Stomach smooth muscle (tissue), 2 donors: ENCODE measurements around the gene CHAF1A.

Experiments
- H3K27ac ChIP-seq: one replicate; pipeline ENCODE4 v1.7.0; 2013; ENCODE audit warnings: mild to moderate bottlenecking, low read length, inconsistent platforms
- H3K27me3 ChIP-seq, 2 donors: one replicate each; pipeline ENCODE4 v1.7.0; 2013; ENCODE audit warnings: low read length in 2 of 2; ENCODE audit not compliant: insufficient read depth in 2 of 2, control insufficient read depth in 1 of 2
- H3K36me3 ChIP-seq, 2 donors: one replicate each; pipeline ENCODE4 v1.7.0; 2013; ENCODE audit warnings: low read length in 2 of 2; ENCODE audit not compliant: control insufficient read depth in 2 of 2, insufficient read depth in 2 of 2
- H3K4me1 ChIP-seq: one replicate; pipeline ENCODE4 v1.7.0; 2013; ENCODE audit warnings: low read length; ENCODE audit not compliant: control insufficient read depth, insufficient read depth
- H3K4me3 ChIP-seq, 2 donors: one replicate each; pipeline ENCODE4 v1.7.0; 2013; ENCODE audit warnings: low read length in 2 of 2
- H3K9ac ChIP-seq, 2 donors: one replicate each; pipeline ENCODE4 v1.7.0; 2013; ENCODE audit warnings: low read length in 2 of 2, mild to moderate bottlenecking in 1 of 2
- H3K9me3 ChIP-seq, 2 donors: one replicate each; pipeline ENCODE4 v1.7.0; 2013; ENCODE audit warnings: low read length in 2 of 2; ENCODE audit not compliant: control insufficient read depth in 2 of 2
- donor health status: healthy.
- donor health status: Pancreatic carcinoma.

The CHAF1A gene

DNA sequence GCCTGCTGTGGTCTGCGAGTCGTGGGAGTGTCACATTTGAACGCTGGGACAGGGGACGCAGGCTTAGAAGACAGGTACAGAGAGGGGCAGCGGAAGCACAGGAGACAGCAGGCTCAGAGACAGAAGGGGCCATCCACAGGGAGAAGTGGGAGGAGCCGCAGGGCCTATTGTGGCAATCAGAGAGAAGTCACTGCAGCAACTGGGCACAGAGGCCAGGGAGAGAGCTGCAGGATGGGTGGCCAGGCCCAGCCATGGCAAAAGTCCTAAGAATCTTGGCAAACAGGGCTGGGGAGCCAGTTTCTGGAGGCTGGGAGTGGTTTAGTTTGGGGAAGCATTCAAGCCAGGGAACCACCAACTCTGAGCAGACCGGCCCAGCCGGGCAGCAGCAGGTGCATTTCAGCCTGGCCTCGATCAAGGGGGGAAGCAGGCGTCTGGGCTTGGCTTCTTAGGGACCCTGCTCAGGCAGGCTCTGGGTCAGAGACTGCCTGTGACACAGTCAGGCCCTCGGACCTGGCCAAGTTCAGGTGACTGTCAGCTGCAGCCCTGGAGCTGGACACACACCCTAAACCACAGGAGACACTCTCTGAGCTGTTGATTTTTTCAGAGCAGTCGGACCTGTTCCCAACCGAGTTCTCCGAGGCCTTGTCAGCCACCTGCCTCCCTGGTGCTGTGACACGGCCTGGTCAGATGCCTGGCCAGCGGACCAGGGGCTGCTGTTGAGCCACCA is 13.9 kb upstream of the CHAF1A start:
- H3K27ac ChIP-seq: no peak overlapping the region
- no peak overlapping the region for H3K4me3 ChIP-seq
- no peaks in the 10 kb centered on the region for H3K27me3 ChIP-seq
- peak overlapping the region in 1 of 2 donors; percentile 42 for H3K9ac ChIP-seq
- H3K4me1 ChIP-seq: peaks cover 40% of the 10 kb centered on the region
- no peaks in the 10 kb centered on the region for H3K9me3 ChIP-seq
- peaks cover 6 to 8% of the 10 kb centered on the region in 2 donors for H3K36me3 ChIP-seq

DNA sequence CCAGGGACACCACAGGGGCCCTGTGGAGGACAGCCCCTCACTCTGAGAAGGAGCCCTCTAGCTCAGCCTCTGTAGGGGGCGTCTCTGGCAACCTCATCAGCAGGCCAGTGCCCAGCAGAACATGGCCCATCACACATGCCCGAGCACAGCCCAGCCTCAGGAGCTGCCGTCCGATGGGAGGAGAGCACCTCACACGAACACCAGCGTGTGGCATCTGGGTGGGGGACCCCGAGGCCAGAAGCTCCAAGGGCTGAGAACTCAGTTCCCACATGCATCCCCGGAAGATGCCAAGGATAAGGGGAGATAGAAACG is 13.4 kb upstream of the CHAF1A start:
- Histone ChIP-seq H3K4me1 (peaks cover 42% of the 10 kb centered on the region), H3K36me3 (peaks cover 6% of the 10 kb centered on the region in 2 donors), H3K4me3 (no peak overlapping the region), H3K27me3 (no peaks in the 10 kb centered on the region), H3K9me3 (no peaks in the 10 kb centered on the region), H3K27ac (no peak overlapping the region), H3K9ac (no peak overlapping the region)

DNA sequence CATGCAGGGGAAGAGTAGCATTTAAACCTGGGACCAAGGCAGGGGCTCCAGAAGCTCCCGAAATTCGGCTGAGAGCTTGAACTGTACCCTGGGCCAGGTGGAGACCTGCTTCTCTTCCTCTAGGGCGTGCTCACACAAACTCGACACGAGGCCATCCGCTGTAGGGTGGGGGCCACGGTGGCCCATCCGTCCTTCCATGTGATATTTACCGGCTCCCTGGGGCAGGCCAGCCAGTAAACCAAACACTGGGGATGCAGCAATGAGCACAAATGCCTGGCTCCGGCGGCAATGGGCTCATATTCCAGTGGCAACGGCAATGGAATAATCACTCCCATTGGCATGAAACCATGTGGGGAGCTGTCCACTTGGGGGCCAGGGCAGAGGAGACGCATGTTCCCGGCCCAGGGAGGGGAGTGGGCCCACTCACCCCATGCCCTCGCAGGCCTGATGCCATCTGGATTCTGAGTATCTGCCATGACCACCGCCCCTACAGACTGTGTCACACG is 12.9 kb upstream of the CHAF1A start:
- Histone ChIP-seq H3K4me3 (peak overlapping the region in 1 of 2 donors; percentile 55), H3K4me1 (peaks cover 48% of the 10 kb centered on the region), H3K9me3 (no peaks in the 10 kb centered on the region), H3K27me3 (no peaks in the 10 kb centered on the region), H3K9ac (peak overlapping the region; percentile 45 to 58), H3K36me3 (peaks cover 2 to 4% of the 10 kb centered on the region in 2 donors), H3K27ac (peak overlapping the region; percentile 66)

GRCh38 chr19:4390017-4390566 is 12.3 kb upstream of the CHAF1A start:
- Histone ChIP-seq H3K27me3 (no peaks in the 10 kb centered on the region), H3K4me1 (peaks cover 50% of the 10 kb centered on the region), H3K36me3 (peaks cover 2 to 8% of the 10 kb centered on the region in 2 donors), H3K9ac (peak overlapping the region; percentile 45 to 58), H3K9me3 (no peaks in the 10 kb centered on the region), H3K4me3 (peak overlapping the region in 1 of 2 donors; percentile 55), H3K27ac (peak overlapping the region; percentile 66)

GRCh38 chr19:4390567-4391305 is 11.7 kb upstream of the CHAF1A start:
- Histone ChIP-seq H3K4me1 (peaks cover 49% of the 10 kb centered on the region), H3K36me3 (peaks cover 5 to 8% of the 10 kb centered on the region in 2 donors), H3K27ac (peak overlapping the region; percentile 66), H3K9ac (peak overlapping the region; percentile 45 to 58), H3K4me3 (peak overlapping the region; percentile 14 to 55), H3K27me3 (no peaks in the 10 kb centered on the region), H3K9me3 (no peaks in the 10 kb centered on the region)

GRCh38 chr19:4391306-4391693 is 11.1 kb upstream of the CHAF1A start:
- peak overlapping the region in 1 of 2 donors; percentile 55 for H3K4me3 ChIP-seq
- no peaks in the 10 kb centered on the region for H3K9me3 ChIP-seq
- H3K4me1 ChIP-seq: peaks cover 49% of the 10 kb centered on the region
- peaks cover 5 to 8% of the 10 kb centered on the region in 2 donors for H3K36me3 ChIP-seq
- H3K9ac ChIP-seq: peak overlapping the region in 1 of 2 donors; percentile 3
- peak overlapping the region; percentile 66 for H3K27ac ChIP-seq
- no peaks in the 10 kb centered on the region for H3K27me3 ChIP-seq

DNA sequence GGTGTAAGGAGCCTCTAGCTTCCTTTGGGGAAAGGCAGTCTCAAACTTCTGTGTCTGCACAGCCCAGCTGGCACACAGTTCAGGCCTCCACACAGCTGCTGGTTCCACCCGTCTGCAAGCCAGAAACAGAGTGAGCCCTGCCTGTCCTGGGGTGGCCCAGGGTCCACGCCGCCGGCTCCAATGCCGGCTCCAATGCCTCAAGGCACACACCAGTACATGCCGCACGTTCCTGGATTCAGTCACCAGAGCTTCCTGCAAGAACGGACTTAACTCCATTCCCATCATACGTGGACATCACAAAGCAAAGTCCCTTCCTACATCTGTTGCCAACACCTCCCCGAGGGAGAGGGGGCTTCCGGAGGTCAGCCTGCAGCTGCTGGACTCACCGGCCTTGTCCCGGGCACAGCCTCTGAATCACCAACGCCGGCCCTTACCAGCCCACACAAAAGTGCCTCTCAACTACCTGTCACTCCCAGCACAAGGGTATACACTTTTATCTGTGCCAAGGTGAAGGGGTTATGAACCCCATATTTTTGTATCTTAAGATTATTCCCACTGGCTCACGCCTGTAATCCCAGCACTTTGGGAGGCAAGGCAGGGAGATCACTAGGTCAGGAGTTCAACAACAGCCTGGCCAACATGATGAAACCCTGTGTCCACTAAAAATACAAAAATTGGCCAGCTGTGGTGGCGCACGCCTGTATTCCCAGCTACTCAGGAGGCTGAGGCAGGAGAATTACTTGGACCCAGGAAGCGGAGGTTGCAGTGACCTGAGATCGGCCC is 10.5 kb upstream of the CHAF1A start:
- Histone ChIP-seq H3K27ac (peak overlapping the region; percentile 66), H3K9ac (no peak overlapping the region)

GRCh38 chr19:4393947-4394590 is 8.4 kb upstream of the CHAF1A start:
- no peak overlapping the region for H3K4me3 ChIP-seq
- H3K9me3 ChIP-seq: no peaks in the 10 kb centered on the region
- peaks cover 57% of the 10 kb centered on the region for H3K4me1 ChIP-seq
- peaks cover 5 to 10% of the 10 kb centered on the region in 2 donors for H3K36me3 ChIP-seq
- no peak overlapping the region for H3K27ac ChIP-seq
- peak overlapping the region in 1 of 2 donors; percentile 36 for H3K9ac ChIP-seq
- H3K27me3 ChIP-seq: no peaks in the 10 kb centered on the region

More for the DNA sequence above, 10.5 kb upstream of the CHAF1A start:
- Histone ChIP-seq H3K9me3 (no peaks in the 10 kb centered on the region), H3K36me3 (peaks cover 5 to 8% of the 10 kb centered on the region in 2 donors), H3K4me3 (no peak overlapping the region), H3K27me3 (no peaks in the 10 kb centered on the region), H3K4me1 (peaks cover 53% of the 10 kb centered on the region)

GRCh38 chr19:4396949-4397783 is 5.3 kb upstream of the CHAF1A start:
- Histone ChIP-seq H3K27me3 (no peaks in the 10 kb centered on the region), H3K4me1 (peaks cover 45% of the 10 kb centered on the region), H3K27ac (no peak overlapping the region), H3K9ac (peak overlapping the region in 1 of 2 donors; percentile 58), H3K4me3 (no peak overlapping the region), H3K36me3 (peaks cover 5 to 10% of the 10 kb centered on the region in 2 donors), H3K9me3 (no peaks in the 10 kb centered on the region)
